HUES64 (cell line): Measurements from ENCODE around the gene GCLC.
A peak's percentile ranks its signal among the peaks of the same experiment; 100 is the strongest.

Source experiments
- H3K27ac ChIP-seq: 2 replicates; pipeline ENCODE4 v1.7.0; 2013; ENCODE audit warnings: low read depth, low read length, inconsistent platforms
- H3K27me3 ChIP-seq: 2 replicates; pipeline ENCODE4 v1.6.1; 2013; ENCODE audit warnings: mild to moderate bottlenecking, low read length; ENCODE audit not compliant: insufficient read depth
- H3K36me3 ChIP-seq: 2 replicates; pipeline ENCODE4 v1.6.1; 2013; ENCODE audit warnings: mild to moderate bottlenecking, low read length; ENCODE audit not compliant: insufficient read depth
- H3K4me1 ChIP-seq: 2 replicates; pipeline ENCODE4 v1.6.1; 2013; ENCODE audit warnings: mild to moderate bottlenecking, low read length, moderate library complexity; ENCODE audit not compliant: insufficient read depth
- H3K4me3 ChIP-seq: 2 replicates; pipeline ENCODE4 v1.5.1; 2013; ENCODE audit warnings: mild to moderate bottlenecking, low read length, moderate library complexity
- H3K9ac ChIP-seq: 2 replicates; pipeline ENCODE4 v1.6.1; 2013; ENCODE audit warnings: mild to moderate bottlenecking, low read depth, low read length
- H3K9me3 ChIP-seq: 2 replicates; pipeline ENCODE4 v1.6.1; 2013; ENCODE audit warnings: low read depth, low read length; ENCODE audit not compliant: insufficient read depth
- WGBS: fragments of 150-250, 120-280 bp; methylation state at CpG from one replicate; pipeline ENCODE4 v1.1.7; 2013; ENCODE audit warnings: missing lambda C conversion rate; 5-methylcytosine and 5-hydroxymethylcytosine counted together

Gene GCLC

DNA sequence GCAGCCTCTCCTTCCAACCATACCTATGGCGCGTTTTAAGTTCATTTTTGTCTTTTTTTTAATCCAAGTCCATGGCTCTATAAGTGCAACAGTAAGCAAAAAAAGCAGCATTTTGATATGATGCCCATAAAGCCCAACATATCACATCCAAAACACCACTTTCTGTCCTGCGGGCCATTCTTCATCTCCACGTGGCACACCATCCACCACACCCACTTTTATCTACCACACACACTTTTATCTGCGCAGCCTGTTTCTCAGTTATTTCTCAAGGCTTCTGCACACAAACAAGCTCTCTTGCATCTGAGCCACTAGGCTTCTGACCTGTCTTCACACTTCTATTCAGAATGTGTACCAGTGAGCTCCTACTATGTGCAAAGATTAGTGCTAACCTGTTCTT, 5.3 kb downstream of the GCLC start:
- 93% methylated on average over 5 of the region's 5 CpGs for WGBS
- H3K27ac ChIP-seq, result no peak overlapping the region
- H3K27me3 ChIP-seq, result no peaks in the 10 kb centered on the region
- peaks cover 12% of the 10 kb centered on the region for H3K36me3 ChIP-seq
- no peaks in the 10 kb centered on the region for H3K9me3 ChIP-seq
- peaks cover 32% of the 10 kb centered on the region for H3K4me1 ChIP-seq
- no peak overlapping the region for H3K9ac ChIP-seq
- no peak overlapping the region for H3K4me3 ChIP-seq

DNA sequence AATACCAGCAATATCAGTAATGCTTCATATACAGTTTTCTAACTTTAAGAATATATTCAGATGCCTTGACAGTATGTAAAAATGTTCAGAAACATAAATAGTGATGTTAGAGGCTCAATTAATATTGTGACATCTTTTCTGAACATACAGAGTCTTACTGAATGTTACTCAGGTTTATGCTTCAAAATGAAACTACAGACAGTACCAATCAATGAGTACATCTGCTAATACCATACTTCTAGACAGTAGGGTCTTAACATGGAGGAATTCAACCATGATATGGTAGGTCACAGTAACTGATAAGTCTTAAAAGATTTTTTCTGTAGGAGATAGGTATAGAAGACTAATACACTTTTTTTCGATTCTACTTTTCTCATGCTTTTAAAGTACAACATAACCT, 8.3 kb downstream of the GCLC start:
- H3K4me1 ChIP-seq, result peaks cover 35% of the 10 kb centered on the region
- 96% methylated on average over 1 of the region's 1 CpG for WGBS
- no peak overlapping the region for H3K9ac ChIP-seq
- no peak overlapping the region for H3K4me3 ChIP-seq
- H3K36me3 ChIP-seq, result peaks cover 12% of the 10 kb centered on the region
- H3K27me3 ChIP-seq, result no peaks in the 10 kb centered on the region
- H3K27ac ChIP-seq, result no peak overlapping the region
- H3K9me3 ChIP-seq, result no peaks in the 10 kb centered on the region

DNA sequence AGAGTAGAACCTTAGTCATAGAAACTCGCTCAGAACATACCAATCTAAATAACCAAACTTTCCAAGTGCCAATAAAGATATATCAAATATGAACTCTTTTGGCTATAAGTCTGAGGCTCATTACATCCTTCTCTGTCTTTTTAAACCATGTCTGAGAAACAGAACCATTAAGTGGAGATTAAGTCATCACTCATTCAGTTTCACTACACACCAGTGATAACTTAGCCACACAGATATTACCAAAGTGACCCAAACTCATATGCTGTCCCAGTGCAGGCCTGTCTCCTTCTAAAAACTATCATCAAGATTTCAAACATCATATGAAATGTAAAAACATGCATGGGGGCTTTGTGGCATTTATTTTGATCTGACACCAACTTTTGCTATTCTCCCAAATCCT, 12.0 kb downstream of the GCLC start:
- Histone ChIP-seq H3K4me3 (no peak overlapping the region), H3K27me3 (no peaks in the 10 kb centered on the region), H3K9ac (no peak overlapping the region), H3K4me1 (peaks cover 64% of the 10 kb centered on the region), H3K27ac (no peak overlapping the region), H3K9me3 (no peaks in the 10 kb centered on the region), H3K36me3 (no peaks in the 10 kb centered on the region)
- 90% methylated on average over 1 of the region's 1 CpG for WGBS

DNA sequence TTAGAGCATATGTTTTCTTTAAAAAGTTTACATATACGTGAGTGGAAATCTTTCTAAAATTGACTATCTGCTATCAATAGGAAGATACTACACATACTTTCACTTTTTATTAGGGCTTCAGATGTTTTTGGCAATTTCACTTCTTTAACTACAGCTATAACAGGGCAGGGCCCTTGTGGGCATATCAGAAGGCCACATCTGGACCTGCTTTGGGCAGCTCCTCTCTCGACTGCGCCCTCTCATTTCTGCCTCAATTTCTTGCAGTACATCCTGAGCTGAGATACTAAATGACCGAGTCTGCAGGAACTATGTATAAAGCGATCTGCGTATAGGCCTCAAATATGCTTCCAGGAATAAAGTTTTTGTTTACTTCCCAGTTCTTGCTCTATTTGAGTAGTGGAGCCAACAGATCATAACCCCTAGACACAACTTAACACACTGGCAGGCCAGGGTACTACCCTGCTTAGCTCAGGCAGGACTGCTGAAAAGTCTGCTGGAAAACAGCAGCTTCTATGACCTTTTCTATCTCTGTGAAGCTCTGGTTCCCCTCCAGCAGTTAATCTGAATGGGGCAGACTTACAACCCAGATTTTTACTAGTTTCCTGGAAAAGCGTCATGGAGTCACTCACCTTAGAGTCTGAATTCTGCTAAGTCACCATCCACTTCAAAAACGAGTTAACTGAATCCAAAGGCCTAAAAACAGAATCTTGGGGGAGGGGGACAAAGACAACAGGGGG, 12.7 kb downstream of the GCLC start:
- WGBS, result 89% methylated on average over 7 of the region's 8 CpGs
- Histone ChIP-seq H3K27me3 (no peaks in the 10 kb centered on the region), H3K9ac (no peak overlapping the region), H3K4me3 (no peak overlapping the region), H3K4me1 (peaks cover 65% of the 10 kb centered on the region), H3K27ac (peak overlapping the region; percentile 11; the same call in 1 of the 2 replicates), H3K9me3 (no peaks in the 10 kb centered on the region), H3K36me3 (no peaks in the 10 kb centered on the region)

DNA sequence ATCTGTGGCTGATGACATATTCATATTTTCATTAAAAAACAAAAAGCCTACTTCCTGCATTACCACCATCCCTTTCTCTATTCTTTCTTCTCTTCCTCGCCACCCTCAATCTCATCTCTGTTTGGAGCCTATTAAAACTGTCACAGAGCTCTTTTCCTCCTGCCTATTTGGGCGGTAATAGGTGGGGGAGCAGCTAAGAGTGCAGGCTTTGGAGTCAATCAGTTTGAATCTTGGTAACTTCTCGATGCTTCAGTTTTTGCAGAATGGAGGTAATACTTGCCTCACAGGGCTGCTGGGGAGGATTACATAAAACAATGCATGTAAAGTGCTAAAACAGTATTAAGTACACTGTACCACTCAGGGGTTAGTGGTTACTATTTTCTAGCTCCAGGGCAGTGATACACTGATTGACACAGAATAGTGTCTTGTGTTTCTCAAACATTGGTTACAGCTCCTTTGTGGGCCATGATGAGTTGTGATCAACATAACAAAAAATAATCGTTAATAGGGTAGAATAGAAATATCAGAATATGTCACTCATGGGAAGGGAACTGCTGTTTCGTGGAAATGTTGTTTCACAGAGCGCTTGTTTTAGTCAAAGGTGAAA, 14.0 kb downstream of the GCLC start:
- Histone ChIP-seq H3K4me1 (peaks cover 73% of the 10 kb centered on the region), H3K9ac (no peak overlapping the region), H3K27ac (peak overlapping the region; percentile 61), H3K36me3 (no peaks in the 10 kb centered on the region), H3K9me3 (no peaks in the 10 kb centered on the region), H3K27me3 (no peaks in the 10 kb centered on the region), H3K4me3 (peak overlapping the region; percentile 14; the same call in 1 of the 2 replicates)
- WGBS, result 88% methylated on average over 6 of the region's 6 CpGs

DNA sequence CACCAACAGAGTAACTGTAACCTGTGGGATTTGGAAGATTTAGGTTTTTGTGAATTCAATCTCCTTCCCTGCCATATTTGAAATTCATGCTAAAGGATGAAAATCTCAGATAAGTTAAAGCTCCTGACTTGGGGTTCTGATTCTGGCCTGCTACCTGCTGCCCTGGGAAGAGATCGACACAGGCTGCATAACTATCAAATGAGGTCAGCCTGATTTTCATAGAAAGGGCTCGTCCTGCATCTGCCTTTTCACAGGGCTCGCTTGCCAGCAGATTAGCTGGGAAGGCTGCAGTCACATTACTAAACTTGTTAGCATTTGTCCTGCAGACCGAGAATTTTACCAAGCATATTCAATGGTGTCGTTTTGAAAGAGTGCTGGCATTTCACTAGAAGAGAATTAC, 14.6 kb downstream of the GCLC start:
- Histone ChIP-seq H3K27me3 (no peaks in the 10 kb centered on the region), H3K4me3 (peak overlapping the region; percentile 14; the same call in 1 of the 2 replicates), H3K9ac (peak overlapping the region; percentile 37; the same call in 1 of the 2 replicates), H3K4me1 (peaks cover 79% of the 10 kb centered on the region), H3K9me3 (no peaks in the 10 kb centered on the region), H3K36me3 (no peaks in the 10 kb centered on the region), H3K27ac (peak overlapping the region; percentile 61)
- WGBS, result 15% methylated on average over 5 of the region's 5 CpGs

DNA sequence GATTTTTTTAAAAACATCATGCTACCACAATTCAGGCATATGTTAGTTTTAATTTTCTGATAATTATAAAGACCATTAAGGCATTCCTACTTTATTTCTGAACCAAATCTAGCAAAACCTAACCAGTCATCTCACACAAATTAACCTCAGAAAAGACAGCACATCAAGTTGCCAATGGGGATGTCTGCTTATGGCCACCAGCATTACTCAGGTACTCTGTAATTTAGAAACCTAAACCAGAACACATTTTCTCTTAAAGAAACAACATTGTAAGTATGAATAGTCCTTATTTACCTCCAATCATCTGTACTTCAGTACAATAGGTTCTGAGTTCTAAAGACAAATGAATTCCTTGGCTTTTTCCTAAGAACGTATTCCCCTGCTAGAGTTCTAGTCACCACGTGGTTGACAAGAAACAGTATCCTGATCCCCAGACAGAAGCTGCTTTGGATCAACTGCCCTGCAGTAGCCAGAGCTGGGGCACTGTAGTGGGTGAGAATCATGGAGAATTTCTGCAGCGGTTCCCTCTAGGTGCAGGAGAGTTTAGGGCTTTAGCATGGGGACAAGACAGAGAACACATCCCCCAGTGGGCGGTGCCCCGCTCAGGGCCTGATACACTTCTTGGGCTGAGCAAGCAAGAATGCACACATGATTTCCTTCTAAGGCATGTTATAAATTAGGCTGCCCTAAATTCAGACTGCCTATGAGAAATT, 15.4 kb downstream of the GCLC start:
- H3K9me3 ChIP-seq, result no peaks in the 10 kb centered on the region
- no peak overlapping the region for H3K4me3 ChIP-seq
- peaks cover 87% of the 10 kb centered on the region for H3K4me1 ChIP-seq
- H3K27ac ChIP-seq, result peak overlapping the region; percentile 61
- H3K9ac ChIP-seq, result peak overlapping the region; percentile 37
- 61% methylated on average over 5 of the region's 5 CpGs for WGBS
- H3K36me3 ChIP-seq, result no peaks in the 10 kb centered on the region
- H3K27me3 ChIP-seq, result no peaks in the 10 kb centered on the region

DNA sequence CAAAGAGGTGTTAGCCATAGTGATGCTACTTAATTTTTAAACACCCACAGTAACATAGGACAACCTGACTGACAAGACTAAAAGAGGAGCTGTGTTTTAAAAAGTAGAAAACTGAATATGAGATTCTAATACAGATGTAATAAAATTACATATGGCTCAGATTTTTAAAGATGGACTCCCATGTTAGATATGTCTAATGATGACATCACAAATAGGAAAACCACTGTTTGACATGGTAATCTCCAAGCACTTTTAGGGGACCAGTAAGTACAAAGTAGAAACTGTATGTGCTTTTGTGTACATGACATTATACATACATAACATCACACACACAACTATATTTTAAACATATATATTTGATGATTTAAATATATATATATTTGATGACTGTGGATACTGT, 16.8 kb downstream of the GCLC start:
- no peak overlapping the region for H3K4me3 ChIP-seq
- no peaks in the 10 kb centered on the region for H3K27me3 ChIP-seq
- H3K27ac ChIP-seq, result no peak overlapping the region
- H3K4me1 ChIP-seq, result peaks cover 95% of the 10 kb centered on the region
- no peaks in the 10 kb centered on the region for H3K36me3 ChIP-seq
- H3K9ac ChIP-seq, result no peak overlapping the region
- H3K9me3 ChIP-seq, result no peaks in the 10 kb centered on the region

DNA sequence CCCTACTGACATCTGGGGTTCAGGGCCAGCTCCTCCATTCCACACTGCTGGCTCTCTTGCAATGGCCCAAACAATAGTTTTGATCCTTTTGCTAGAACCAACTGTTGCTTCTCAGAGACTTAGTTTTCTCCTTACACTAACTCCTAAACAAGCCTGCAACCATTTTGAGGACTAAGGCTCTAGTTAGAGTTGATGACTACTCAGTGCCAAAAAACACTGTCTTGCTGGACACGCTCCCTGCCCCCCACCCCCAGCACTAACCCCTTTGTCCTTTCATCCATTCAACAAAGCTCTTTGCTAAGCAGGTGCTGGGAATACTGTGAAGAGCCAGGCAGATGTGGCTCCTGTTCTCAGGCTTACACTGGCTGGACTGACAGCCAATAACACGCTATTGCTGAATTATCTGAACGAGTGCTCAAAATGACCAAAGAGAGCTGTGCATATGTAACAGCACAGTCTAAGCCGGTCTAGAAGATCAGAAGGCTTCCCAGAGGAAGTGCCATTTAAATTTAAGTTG, 17.6 kb downstream of the GCLC start:
- H3K9ac ChIP-seq, result 0 out of 2 replicates have a peak overlapping the region, but pooled peaks have one; percentile 2
- no peaks in the 10 kb centered on the region for H3K36me3 ChIP-seq
- 63% methylated on average over 4 of the region's 4 CpGs for whole genome bisulfite sequencing
- H3K27ac ChIP-seq, result peak overlapping the region; percentile 36; the same call in 1 of the 2 replicates
- H3K4me3 ChIP-seq, result no peak overlapping the region
- H3K9me3 ChIP-seq, result no peaks in the 10 kb centered on the region
- no peaks in the 10 kb centered on the region for H3K27me3 ChIP-seq
- peaks cover 87% of the 10 kb centered on the region for H3K4me1 ChIP-seq

DNA sequence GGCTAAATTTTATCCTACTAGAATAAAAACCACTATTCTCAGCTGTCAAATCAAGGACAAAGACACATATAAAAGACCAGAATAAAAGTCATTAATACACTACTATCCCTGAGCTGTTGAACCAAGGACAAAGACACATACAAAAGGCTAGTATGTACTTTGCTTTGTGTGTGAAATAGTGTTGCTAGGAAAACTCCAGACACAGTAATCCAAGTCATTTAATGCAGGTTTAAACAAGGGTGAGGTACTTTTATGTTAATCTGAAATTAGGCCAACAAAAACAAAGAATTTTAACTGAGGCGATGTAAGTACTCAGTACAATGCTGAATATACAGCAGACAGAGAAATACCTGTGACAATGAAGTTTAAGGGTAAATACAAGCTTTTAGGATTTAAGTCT, 18.9 kb downstream of the GCLC start:
- Histone ChIP-seq H3K27me3 (no peaks in the 10 kb centered on the region), H3K36me3 (no peaks in the 10 kb centered on the region), H3K27ac (0 out of 2 replicates have a peak overlapping the region, but pooled peaks have one; percentile 7), H3K9ac (no peak overlapping the region), H3K4me1 (peaks cover 73% of the 10 kb centered on the region), H3K9me3 (no peaks in the 10 kb centered on the region), H3K4me3 (no peak overlapping the region)
- 75% methylated on average over 1 of the region's 1 CpG for WGBS

DNA sequence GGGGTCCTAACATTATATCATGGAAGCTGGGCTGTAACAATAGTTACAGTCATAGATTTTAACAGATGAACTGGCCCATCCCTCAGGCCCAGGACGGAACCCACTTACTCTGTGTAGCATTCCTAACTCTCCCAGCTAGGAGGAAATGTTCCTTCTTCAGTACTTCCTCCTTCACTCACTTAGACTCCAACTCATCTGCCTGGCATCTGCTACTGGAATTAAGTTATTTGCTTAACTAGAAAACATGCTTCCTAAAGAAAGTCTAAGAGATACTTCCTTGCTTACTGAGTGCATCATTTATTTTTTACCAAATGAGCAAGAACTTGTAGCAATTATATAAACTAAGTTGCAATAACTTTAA, 20.5 kb downstream of the GCLC start:
- H3K27ac ChIP-seq, result no peak overlapping the region
- no peaks in the 10 kb centered on the region for H3K27me3 ChIP-seq
- WGBS, result 53% methylated on average over 1 of the region's 1 CpG
- H3K4me1 ChIP-seq, result peaks cover 58% of the 10 kb centered on the region
- H3K36me3 ChIP-seq, result peaks cover 14% of the 10 kb centered on the region
- H3K9ac ChIP-seq, result no peak overlapping the region
- no peaks in the 10 kb centered on the region for H3K9me3 ChIP-seq
- no peak overlapping the region for H3K4me3 ChIP-seq
